ENCODE results near the gene TBXAS1.

Gene TBXAS1

GRCh38 chr7:139897422-139898090, 68.5 kb downstream of the TBXAS1 start:
- no peak for DNase-seq (ENCODE audit: extremely low spot score)
- TF ChIP-seq HDGF (IDR thresholded peaks at IDR 0.05; ENCODE audit: borderline replicate concordance) (no peak), L3MBTL2 (conservative IDR thresholded peaks at IDR 0.05) (no peak), ELF4 (IDR thresholded peaks at IDR 0.05) (no peak), FOXK2 (IDR thresholded peaks at IDR 0.05) (no peak), ARNT (IDR thresholded peaks at IDR 0.05) (no peak), TARDBP (IDR thresholded peaks at IDR 0.05) (no peak), SUZ12 (IDR thresholded peaks at IDR 0.05) (no peak), CTBP1 (IDR thresholded peaks at IDR 0.05; ENCODE audit: borderline replicate concordance) (no peak), FOXM1 (IDR thresholded peaks at IDR 0.05; ENCODE audit: borderline replicate concordance) (no peak), LEF1 (IDR thresholded peaks at IDR 0.05; ENCODE audit: borderline replicate concordance) (no peak), SP1 (IDR thresholded peaks at IDR 0.05) (no peak), NFRKB (IDR thresholded peaks at IDR 0.05) (no peak), FOXA1 (IDR thresholded peaks at IDR 0.05) (no peak), ZNF384 (IDR thresholded peaks at IDR 0.05) (no peak), BHLHE40 (IDR thresholded peaks at IDR 0.05; ENCODE audit: borderline replicate concordance) (no peak)
- TF ChIP-seq, protein P1, sequence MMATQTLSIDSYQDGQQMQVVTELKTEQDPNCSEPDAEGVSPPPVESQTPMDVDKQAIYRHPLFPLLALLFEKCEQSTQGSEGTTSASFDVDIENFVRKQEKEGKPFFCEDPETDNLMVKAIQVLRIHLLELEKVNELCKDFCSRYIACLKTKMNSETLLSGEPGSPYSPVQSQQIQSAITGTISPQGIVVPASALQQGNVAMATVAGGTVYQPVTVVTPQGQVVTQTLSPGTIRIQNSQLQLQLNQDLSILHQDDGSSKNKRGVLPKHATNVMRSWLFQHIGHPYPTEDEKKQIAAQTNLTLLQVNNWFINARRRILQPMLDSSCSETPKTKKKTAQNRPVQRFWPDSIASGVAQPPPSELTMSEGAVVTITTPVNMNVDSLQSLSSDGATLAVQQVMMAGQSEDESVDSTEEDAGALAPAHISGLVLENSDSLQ (IDR thresholded peaks at IDR 0.05) = no peak
- ChIA-PET CTCF (no interaction called here), POLR2A (no interaction called here)

GRCh38 chr7:139898483-139898882, 69.4 kb downstream of the TBXAS1 start:
- CTCF ChIA-PET = no interaction called here
- no peak for TF ChIP-seq HDGF (IDR thresholded peaks at IDR 0.05; ENCODE audit: borderline replicate concordance)
- TF ChIP-seq CTBP1 (IDR thresholded peaks at IDR 0.05; ENCODE audit: borderline replicate concordance) = no peak
- no peak for TF ChIP-seq FOXM1 (IDR thresholded peaks at IDR 0.05; ENCODE audit: borderline replicate concordance)
- no peak for TF ChIP-seq SP1 (IDR thresholded peaks at IDR 0.05)
- no peak for TF ChIP-seq BHLHE40 (IDR thresholded peaks at IDR 0.05; ENCODE audit: borderline replicate concordance)
- no peak for TF ChIP-seq FOXK2 (IDR thresholded peaks at IDR 0.05)
- no peak for TF ChIP-seq NFRKB (IDR thresholded peaks at IDR 0.05)
- no peak for TF ChIP-seq SUZ12 (IDR thresholded peaks at IDR 0.05)
- TF ChIP-seq TARDBP (IDR thresholded peaks at IDR 0.05) = no peak
- no peak for TF ChIP-seq FOXA1 (IDR thresholded peaks at IDR 0.05)
- TF ChIP-seq, protein P1 (IDR thresholded peaks at IDR 0.05) = no peak
- TF ChIP-seq L3MBTL2 (conservative IDR thresholded peaks at IDR 0.05) = no peak
- TF ChIP-seq ZNF384 (IDR thresholded peaks at IDR 0.05) = no peak
- no peak for TF ChIP-seq ELF4 (IDR thresholded peaks at IDR 0.05)
- no peak for TF ChIP-seq LEF1 (IDR thresholded peaks at IDR 0.05; ENCODE audit: borderline replicate concordance)
- TF ChIP-seq ARNT (IDR thresholded peaks at IDR 0.05) = no peak
- DNase-seq (ENCODE audit: extremely low spot score) = no peak
- POLR2A ChIA-PET = no interaction called here

DNA sequence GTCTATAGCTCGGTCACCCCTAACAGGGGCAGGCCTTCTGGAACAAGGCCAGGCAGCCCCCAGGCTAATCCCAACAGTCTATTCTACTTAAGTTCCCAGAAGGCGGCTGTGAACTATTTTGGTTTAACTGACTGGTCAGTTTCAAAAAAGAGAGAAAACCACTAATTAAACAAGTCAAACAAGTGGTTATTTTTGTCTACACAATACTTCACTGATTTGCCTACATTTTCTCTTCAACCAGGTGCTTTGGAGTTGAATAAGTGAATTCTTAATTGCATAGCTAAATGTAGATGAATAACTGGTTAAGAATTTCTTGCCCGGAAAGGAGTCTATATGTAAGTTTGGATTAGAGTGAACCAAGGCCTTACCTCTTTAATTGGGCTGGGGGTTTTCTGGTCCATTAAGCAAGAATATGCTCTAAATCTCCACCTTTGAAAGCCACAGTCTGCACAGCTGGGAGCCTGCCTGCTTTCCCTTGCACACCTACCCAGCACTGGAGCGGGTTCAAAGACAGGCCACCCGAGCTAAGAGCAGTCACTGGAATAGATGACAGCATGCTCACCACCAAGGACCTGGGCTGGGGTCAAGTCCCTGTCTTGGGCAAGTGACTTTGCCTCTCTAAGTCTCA, 70.4 kb downstream of the TBXAS1 start:
- POLR2A ChIA-PET = no interaction called here
- CTCF ChIA-PET = no interaction called here
- no peak for TF ChIP-seq SUZ12 (IDR thresholded peaks at IDR 0.05)
- TF ChIP-seq, protein P1 (IDR thresholded peaks at IDR 0.05) = no peak
- no peak for TF ChIP-seq BHLHE40 (IDR thresholded peaks at IDR 0.05; ENCODE audit: borderline replicate concordance)
- TF ChIP-seq SP1 (IDR thresholded peaks at IDR 0.05) = no peak
- TF ChIP-seq NFRKB (IDR thresholded peaks at IDR 0.05) = no peak
- no peak for TF ChIP-seq CTBP1 (IDR thresholded peaks at IDR 0.05; ENCODE audit: borderline replicate concordance)
- TF ChIP-seq FOXM1 (IDR thresholded peaks at IDR 0.05; ENCODE audit: borderline replicate concordance) = no peak
- no peak for TF ChIP-seq ELF4 (IDR thresholded peaks at IDR 0.05)
- no peak for DNase-seq (ENCODE audit: extremely low spot score)

DNA sequence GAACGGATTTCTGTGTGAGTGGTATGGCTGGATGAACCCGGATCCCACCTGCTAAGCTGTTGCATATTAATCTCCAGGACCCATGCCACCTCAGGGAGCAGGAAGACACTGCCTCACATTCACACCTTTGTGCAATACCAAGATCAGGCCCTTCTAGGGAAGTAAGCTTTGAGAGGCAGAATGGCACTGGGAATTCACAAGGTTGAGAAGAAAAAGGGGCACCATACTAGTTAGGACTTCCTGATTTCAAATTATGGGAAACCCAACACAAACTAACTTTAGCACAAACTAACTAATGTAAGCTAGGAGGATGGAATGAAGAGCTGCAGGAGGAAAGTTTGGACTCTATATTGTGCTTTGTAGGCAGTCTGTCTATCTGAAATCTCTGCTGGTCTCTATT, 71.3 kb downstream of the TBXAS1 start:
- no peak for DNase-seq (ENCODE audit: extremely low spot score)
- TF ChIP-seq NFRKB (IDR thresholded peaks at IDR 0.05) (no peak), FOXM1 (IDR thresholded peaks at IDR 0.05; ENCODE audit: borderline replicate concordance) (no peak), ELF4 (IDR thresholded peaks at IDR 0.05) (no peak), FOXA1 (IDR thresholded peaks at IDR 0.05) (no peak), L3MBTL2 (conservative IDR thresholded peaks at IDR 0.05) (no peak), SP1 (IDR thresholded peaks at IDR 0.05) (no peak), CTBP1 (IDR thresholded peaks at IDR 0.05; ENCODE audit: borderline replicate concordance) (no peak), TARDBP (IDR thresholded peaks at IDR 0.05) (no peak), FOXK2 (IDR thresholded peaks at IDR 0.05) (no peak)
- POLR2A ChIA-PET = no interaction called here
- CTCF ChIA-PET = no interaction called here

GRCh38 chr7:139901056-139901795, 72.2 kb downstream of the TBXAS1 start:
- ChIA-PET CTCF (interaction anchor here (0.6 kb wide), 1 partner anchor 7 kb away, joined by 3 read pairs; no protein-coding TSS in a partner anchor), POLR2A (interaction anchor here (0.6 kb wide), 1 partner anchor 131 kb away, joined by 3 read pairs; no protein-coding TSS in a partner anchor)
- no peak for TF ChIP-seq TARDBP (IDR thresholded peaks at IDR 0.05)
- TF ChIP-seq, protein P1 (IDR thresholded peaks at IDR 0.05) = peak; percentile 51; the same call in 1 of the 2 replicates
- no peak for TF ChIP-seq BHLHE40 (IDR thresholded peaks at IDR 0.05; ENCODE audit: borderline replicate concordance)
- TF ChIP-seq FOXM1 (IDR thresholded peaks at IDR 0.05; ENCODE audit: borderline replicate concordance) = no peak
- DNase-seq (ENCODE audit: extremely low spot score) = no peak

Measured in HEK293T (cell line).